ENCODE data around the gene CIDEB. TPM values are rescaled to one million over a fixed set of nuclear protein-coding genes. Genes with fewer than 3 reads are reported as not detected.
A peak's percentile ranks its signal among the peaks of the same experiment; 100 is the strongest.

The CIDEB gene
- total RNA-seq, 1 donor from 2014 or later, result 27.4 TPM

GRCh38 chr14:24289649-24290280, 18.0 kb downstream of the CIDEB start:
- ATAC-seq, result no peak

DNA sequence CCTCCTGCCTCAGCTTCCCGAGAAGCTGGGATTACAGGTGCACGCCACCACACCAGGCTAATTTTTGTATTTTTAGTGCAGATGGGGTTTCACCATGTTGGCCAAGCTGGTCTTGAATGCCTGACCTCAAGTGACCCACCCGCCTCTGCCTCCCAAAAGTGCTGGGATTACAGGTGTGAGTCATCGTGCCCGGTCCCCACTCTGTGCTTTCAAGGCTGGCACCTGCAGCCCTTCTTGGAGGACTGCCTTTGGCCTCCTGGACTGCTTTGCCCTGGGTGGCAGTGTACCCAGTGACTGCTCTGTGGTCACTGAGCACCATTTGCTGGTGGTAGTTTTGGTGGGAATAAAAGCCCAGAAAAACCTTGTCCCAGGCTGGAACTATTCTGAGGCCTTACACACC, 20.8 kb downstream of the CIDEB start:
- ATAC-seq, result no peak

- no peak for ATAC-seq
Observed at GRCh38 chr14:24285351-24285750, 22.4 kb downstream of the CIDEB start.

DNA sequence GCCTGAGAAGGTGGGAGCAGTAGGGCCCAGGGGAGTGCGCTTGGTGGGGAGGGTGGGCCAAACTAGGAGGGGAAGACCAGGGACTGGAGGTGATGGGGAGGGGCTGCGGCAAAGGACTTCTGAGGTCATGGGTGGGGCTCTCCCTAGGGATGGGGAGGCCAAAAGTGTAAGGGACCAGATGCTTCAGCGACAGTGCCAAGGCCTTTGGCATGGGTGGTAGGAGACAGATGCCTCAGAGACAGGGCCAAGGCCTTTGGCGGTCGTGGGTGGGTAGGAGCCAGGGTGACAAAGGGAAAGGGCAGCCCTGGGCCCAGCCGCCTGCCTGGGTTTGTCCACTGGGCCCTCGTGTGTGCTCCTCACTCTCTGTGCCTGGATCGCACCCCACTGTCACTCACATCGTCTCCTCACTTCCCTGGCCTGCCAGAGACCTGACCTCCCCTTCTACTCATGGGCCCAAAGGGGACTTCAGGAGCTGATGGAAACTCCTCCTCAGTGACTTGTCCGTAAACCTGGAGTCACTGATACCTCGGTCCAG, 23.2 kb downstream of the CIDEB start:
- no peak for ATAC-seq

DNA sequence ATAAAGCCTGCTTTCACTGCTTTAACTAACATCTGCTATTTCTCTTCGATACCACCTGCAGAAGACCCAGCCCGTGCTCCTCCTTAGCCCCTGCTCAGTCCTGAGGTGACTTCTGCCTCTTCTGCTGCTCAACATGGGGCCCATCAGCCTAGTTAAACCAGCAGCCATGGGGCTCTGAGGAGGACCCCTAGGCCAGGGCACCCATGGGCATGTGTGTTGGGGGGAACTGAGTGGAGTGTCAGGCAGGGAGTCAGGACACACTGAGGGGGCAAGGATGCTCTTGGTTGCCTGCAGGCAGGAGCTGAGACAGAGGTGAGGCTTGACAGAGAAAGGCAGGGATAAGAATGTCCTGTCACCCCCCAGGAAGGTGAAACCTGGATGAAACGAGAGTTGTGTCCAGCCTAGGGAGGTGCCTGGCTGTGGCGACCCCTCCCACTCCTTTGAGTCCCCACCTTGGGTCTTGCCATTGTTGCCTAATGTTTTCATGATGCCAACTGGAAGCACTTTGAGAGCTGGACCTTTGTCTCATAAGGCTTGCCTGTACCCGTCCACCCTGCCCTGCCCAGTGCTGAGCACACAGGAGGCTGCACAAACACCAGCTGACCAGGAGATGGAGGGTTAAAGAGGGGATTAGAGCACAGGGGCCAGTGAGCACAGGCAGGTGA, 23.8 kb downstream of the CIDEB start:
- ATAC-seq, result no peak

DNA sequence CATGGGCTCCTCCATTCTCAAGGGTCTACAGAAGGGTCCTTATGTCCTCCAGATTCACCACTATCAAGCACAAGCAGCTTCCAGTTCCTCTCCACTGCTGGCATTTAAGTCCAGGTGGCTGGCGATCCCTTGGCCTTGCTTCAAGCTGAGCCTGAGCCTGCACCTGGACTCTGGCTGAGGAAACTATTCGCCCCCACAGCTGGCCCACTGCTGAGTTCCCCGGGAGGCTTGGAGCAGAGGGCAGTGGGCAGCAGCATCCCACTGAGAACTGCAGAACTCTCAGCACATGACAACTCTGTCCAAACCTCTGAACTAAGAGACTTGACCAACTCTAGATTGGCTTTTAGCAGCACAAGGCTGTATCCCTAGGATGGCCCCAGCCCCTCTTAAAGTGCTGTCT, 25.0 kb downstream of the CIDEB start:
- ATAC-seq, result no peak

DNA sequence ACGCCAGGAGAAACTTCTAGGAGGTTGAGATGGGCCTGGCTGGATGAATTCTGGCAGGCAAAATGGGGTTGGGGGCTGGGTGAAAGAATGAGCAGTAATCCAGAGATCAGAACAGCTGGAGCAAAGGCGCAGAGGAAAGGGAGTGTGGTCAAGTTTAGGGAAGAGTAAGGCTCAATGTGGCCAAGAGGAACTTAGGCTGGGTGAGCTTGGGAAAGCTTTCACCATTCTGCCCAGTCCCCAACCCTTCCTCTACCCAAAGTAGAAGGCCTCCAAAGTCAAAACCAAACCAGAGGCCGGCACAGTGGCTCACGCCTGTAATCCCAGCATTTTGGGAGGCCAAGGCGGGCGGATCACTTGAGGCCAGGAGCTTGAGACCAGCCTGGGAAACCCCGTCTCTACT, 26.1 kb downstream of the CIDEB start:
- no peak for ATAC-seq

DNA sequence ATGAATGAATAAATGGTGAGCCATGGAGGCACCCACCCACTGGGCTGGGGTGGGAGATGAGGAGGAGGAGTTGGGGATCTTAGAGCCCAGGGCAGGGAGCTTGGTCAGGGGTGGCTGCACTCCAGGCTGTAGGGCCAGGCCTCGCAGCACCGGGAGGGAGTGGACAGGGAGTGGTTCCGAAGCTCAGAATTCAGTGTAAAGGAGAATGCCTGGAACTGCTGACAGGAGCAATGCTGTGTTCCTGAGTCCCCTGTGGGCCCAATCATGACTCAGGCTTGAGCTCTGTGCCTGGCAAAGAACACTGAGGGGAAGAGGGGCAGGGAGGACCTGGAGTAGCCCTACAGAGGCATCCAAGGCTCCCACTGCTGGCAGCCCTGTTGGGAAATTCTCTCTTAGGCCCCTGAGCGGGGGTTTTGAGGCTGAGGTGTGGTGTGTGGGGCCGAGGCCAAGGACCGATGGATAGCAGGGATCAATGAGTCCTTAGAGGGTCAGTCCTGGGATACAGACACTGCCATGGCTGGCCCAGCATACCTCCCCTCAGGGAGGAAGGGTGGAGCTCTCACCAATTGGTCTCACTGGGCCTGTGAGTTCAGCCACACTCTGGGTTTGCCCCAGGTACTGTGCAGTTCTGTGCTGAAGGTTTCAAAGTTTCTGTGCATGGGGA, 26.8 kb downstream of the CIDEB start:
- peak; percentile 60 for ATAC-seq

- peak; percentile 87 for ATAC-seq
Observed at GRCh38 chr14:24279301-24280186, 28.2 kb downstream of the CIDEB start.

DNA sequence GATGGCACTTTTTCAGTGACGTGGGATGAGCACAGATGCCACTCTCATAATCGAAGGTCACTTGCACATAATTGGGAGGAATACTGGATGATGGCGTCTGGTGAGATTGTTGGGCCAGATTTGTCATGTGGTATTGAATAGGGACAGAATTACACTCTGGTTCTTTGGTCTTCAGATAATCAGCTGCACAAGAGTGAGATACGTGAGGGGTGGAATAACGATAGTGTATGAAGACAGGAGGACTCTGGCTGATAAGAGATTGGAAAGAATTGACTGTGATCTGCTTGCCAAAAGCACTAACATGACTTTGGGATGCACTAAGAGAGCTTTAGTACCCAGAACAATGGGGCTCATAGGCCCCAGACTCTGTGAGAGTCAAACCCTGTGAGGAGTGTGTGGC, 29.4 kb downstream of the CIDEB start:
- ATAC-seq, result no peak

DNA sequence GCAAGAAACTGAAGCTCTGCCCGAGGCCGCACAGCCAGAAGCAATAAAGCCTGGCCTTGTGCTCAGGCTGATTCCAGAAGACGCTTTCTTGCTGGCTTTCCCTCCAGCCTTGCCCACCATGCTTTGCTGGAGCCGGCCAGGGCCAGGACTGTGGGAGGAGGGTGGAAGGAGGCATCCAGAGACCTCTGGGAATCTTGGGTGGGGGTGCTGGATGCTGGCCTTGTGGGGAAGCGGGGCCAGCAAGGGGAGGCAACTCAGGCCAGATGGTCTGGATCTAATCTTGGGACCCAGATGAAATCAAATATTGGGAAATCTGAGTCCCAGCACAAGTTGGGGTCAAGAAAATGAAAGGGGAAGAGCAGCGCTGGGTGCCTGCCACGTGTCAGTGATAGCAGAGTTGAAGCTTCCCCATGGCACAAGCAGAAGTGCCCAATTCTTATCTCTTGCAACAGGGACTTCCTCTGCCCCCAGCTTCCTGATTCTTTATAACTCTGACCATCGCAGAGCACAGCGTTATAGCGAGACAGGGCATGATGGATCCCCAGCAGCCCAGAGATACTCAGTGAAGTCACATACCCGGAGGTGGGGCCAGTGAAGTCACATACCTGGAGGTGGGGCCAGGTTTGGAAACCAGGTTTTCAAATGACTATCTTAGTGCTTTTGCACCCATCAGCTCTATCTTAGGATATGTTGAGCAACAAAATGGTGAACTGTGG, 30.0 kb downstream of the CIDEB start:
- ATAC-seq, result no peak

GRCh38 chr14:24277071-24277470, 30.7 kb downstream of the CIDEB start:
- no peak for ATAC-seq

DNA sequence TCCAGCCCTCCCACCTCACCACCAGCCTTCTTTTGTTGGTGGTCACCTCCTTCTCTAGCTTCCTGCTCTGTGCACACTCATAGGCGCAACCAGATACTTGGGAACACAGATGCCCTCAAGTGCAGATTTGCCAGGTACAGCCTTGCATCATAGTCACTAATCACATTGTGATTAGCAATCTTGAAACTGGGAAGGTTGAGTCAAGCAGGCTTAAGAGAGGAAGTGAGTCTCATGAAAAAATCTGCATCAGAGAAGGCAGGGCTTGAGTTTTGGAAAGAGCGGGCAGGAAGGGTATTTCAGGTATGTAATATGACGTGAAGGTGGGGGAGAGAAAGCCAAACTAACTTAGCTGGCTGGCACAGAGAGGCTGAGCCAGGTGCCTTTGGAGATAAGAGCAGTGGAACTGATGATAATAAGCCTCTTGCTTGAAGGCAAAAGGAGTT, 33.7 kb downstream of the CIDEB start:
- peak; percentile 73 for ATAC-seq

DNA sequence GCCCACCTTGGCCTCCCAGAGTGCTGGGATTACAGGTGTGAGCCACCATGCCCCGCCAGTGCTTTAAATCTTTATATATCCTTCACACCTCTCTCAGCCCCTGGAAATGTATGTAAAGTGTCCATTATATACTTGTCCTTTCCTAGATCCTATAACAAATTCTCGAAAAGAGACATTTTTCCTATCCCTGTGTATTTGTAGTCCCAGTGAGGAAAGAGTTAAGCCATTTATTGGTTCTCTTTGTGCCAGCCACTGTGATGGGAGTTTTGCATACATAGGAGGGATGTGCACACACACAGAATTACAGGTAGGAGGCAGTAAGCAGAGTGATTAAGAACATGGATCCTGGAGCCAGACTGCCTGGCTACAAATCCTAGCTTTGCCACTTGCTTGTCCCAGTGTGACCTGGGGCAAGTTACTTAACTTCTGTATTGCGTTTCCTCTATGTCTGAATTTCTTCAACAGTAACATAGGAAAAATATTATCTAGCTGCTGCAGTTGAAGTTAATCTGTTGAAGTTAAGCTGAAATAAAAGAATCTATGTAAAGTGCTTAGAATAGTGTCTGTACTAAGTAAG, 34.3 kb downstream of the CIDEB start:
- peak; percentile 26 for ATAC-seq

DNA sequence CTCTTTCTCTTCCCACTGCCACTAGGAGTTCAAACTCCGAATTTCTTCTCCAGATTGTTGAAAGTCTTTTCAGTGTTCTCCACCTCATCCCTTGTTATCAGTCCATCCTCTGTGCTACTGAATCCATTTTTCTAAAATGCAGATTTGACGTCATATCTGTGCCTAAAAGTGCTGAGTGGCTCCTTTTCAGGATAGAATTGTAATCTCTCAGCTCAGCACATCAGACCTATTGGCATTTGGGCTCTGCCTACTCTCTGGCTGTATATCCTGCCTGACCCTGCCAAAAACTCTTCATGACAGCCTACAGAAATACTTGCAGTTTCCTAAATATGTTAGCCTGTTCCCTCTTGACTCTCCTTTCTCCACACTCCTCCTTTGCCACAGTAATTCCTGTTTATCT, 35.3 kb downstream of the CIDEB start:
- peak; percentile 11 for ATAC-seq

DNA sequence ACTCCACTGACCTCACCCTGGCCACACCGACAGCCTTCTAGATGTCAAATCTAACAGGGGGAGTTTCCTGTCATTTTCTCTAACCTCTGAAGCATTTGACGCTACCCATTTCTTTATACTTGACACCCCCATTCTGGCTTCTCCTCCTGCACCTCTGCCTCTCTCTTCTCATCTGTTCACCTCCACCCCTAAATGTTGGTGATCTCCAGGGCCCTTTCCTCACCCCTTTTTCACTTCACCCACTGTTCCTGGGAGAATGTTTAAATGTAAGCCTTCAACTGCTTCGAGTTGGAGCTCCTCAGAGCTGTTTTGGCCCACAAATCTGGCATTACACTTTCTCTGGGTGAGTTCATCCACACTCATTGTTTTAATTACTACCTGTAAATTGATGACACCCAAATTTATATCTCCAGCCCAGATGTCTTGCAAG, 35.9 kb downstream of the CIDEB start:
- ATAC-seq, result no peak

- peak; percentile 80 for ATAC-seq
Observed at GRCh38 chr14:24271134-24271833, 36.5 kb downstream of the CIDEB start, which contains the start of gene RABGGTA. RABGGTA (minus strand) TSS chr14:24271597; CDS start chr14:24271115, 482 bp downstream.

DNA sequence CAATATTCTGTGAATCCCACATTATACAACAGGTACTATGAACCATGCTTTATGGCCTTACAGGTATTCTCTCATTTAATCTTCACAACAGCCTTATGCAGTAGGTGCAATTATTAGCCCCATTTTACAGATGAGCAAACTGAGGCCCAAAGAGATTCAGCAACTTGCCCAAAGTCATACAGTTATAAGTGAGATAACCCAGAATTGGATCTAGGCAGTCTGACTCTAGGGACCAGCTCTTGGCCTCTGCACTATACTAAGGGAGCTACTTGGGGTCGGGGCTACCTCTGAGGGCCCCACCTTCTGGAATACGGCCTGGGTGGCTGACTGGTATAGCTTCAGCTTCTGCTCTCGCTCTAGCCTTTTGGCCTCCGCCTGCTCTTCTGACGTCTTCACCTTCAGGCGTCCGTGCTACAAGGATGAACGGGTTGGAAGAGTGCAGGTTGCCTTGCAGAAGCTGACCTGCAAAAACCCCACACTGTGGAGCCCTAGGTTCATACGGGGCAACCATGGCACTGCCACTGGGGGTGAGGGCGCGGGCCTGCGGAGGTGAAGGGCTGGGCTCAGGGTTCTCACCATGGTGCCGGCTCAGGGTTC, 37.1 kb downstream of the CIDEB start:
- no peak for ATAC-seq

DNA sequence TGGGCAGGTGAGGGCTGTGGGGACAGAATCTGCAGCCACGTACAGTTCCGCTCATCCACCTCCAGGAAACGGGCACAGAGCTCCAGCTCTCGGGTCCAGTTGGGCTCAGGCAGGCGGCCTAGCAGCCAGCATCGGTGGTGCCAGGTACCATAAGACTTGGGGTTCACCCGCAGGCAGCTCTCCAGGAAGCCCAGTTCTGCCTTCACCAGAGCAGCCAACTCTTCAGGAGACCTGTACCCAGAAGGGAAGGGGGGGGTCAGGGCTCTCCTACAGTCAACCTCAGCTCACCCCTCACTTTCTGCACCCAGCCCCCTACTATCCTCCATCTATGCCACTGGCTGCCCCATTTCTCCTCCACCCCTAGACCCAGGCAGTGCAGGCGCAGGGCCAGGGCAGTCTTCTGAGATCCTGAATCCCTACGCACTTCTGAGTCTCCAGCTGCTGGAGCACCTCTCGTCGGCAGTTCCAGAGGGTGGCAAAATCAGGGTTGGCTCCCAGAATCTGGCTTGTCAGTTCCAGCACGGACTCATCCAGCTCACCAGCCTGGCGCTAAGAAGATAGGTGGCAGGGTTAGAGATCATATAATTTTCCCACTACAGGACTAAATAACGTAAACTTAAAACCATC, 37.8 kb downstream of the CIDEB start:
- no peak for ATAC-seq

DNA sequence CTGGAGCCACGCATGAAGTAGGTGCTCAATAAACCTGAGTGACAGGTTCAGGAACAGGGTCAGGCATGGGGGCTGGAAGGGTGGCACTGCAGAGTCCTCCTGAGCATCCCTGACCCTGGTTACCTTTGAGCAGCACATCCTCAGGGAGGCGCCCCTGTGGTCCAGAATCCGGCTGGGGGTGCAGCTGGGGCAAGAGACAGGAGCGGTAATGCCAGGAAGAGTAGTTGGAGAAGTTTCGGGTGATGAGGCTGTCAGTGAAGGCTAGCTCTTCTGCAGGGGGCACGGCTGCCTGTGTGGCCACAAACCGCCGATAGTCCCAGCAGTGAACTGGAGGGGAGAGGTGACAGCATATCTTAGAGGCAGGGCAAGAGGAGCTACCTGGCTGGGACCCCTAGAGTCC, 38.4 kb downstream of the CIDEB start:
- no peak for ATAC-seq

All from esophagus mucosa (tissue), 1 donor.